NB4 (cell line): ENCODE data around the gene PLA2G12B.

Experiments used
- CTCF ChIP-seq: IDR thresholded peaks from one replicate; pipeline ENCODE4 v1.5.1; 2012; ENCODE audit warnings: low read depth, low read length
- MAX ChIP-seq: IDR thresholded peaks from 2 replicates; pipeline ENCODE4 v1.6.1; 2011; ENCODE audit warnings: low read depth, low read length

- TF ChIP-seq MAX (no peak), CTCF (no peak)
Observed at GRCh38 chr10:72981882-72982529, 27.4 kb upstream of the PLA2G12B start.
